Karpas-422 (cell line): ENCODE data around the gene SF3B5. TPM values are rescaled to one million over a fixed set of nuclear protein-coding genes. Genes with fewer than 3 reads are reported as not detected.
"Not testable (repeated sequence)": the region's sequence is repeated elsewhere in the genome, so short reads cannot be mapped to it uniquely, and the experiment has no call there.

Experiments used
- DNase-seq: peaks from one replicate; pipeline ENCODE4 v3.0.0-alpha.2; 2015
- H2AFZ ChIP-seq: fragments of 200-600 bp; sonication (generic); 2 replicates; pipeline ENCODE4 v1.6.1; 2014; ENCODE audit warnings: antibody characterized with exemption, low read length, mixed read lengths
- H3K27ac ChIP-seq: fragments of 200-600 bp; sonication (generic); 2 replicates; pipeline ENCODE4 v1.5.1; 2014; ENCODE audit warnings: mild to moderate bottlenecking, low read length, moderate library complexity
- H3K27me3 ChIP-seq: fragments of 200-600 bp; sonication (generic); 2 replicates; pipeline ENCODE4 v1.6.1; 2014; ENCODE audit warnings: low read length, mixed read lengths
- H3K36me3 ChIP-seq: fragments of 200-600 bp; sonication (generic); 2 replicates; pipeline ENCODE4 v1.6.1; 2014; ENCODE audit warnings: low read length, mixed read lengths; ENCODE audit not compliant: insufficient read depth
- H3K4me1 ChIP-seq: fragments of 200-600 bp; sonication (generic); 2 replicates; pipeline ENCODE4 v1.6.1; 2014; ENCODE audit warnings: mild to moderate bottlenecking, low read length, mixed read lengths
- H3K4me2 ChIP-seq: fragments of 200-600 bp; sonication (generic); 2 replicates; pipeline ENCODE4 v1.6.1; 2014; ENCODE audit warnings: low read length, low read depth, mild to moderate bottlenecking; ENCODE audit not compliant: poor library complexity, severe bottlenecking
- H3K4me3 ChIP-seq: fragments of 200-600 bp; sonication (generic); 2 replicates; pipeline ENCODE4 v1.5.1; 2014; ENCODE audit warnings: mild to moderate bottlenecking, antibody characterized with exemption, low read length, mixed read lengths
- H3K79me2 ChIP-seq: fragments of 200-600 bp; sonication (generic); 2 replicates; pipeline ENCODE4 v1.6.1; 2014; ENCODE audit warnings: mild to moderate bottlenecking, low read length, mixed read lengths
- H3K9ac ChIP-seq: fragments of 200-600 bp; sonication (generic); 2 replicates; pipeline ENCODE4 v1.6.0; 2014; ENCODE audit warnings: low read length
- H3K9me2 ChIP-seq: fragments of 200-600 bp; sonication (generic), shearing (Covaris generic); replicated peaks from 2 replicates; pipeline ENCODE4 v1.6.0; 2014; ENCODE audit warnings: mild to moderate bottlenecking, low read length, moderate library complexity; ENCODE audit not compliant: insufficient read depth
- H3K9me3 ChIP-seq: fragments of 300-700, 200-600 bp; sonication (generic); 2 replicates; pipeline ENCODE4 v1.6.1; 2014; ENCODE audit warnings: low read length, mixed read lengths
- H4K20me1 ChIP-seq: fragments of 200-600 bp; sonication (generic); 2 replicates; pipeline ENCODE4 v1.6.1; 2014; ENCODE audit warnings: mild to moderate bottlenecking, antibody characterized with exemption, low read length, low read depth; ENCODE audit not compliant: insufficient read depth
- total RNA-seq: library from RNA; depleted of rRNA; stranded (reverse); fragments of >200 nt; shearing (Covaris generic); gene quantifications from 2 replicates; pipeline ENCODE4 v1.2.3, GENCODE V29; 2014; ENCODE audit warnings: low replicate concordance

Gene SF3B5
- total RNA-seq, 1 experiment from 2014 or later = 149 TPM

- H3K4me1 ChIP-seq = peaks cover 34% of the 10 kb centered on the region
- no peaks in the 10 kb centered on the region for H4K20me1 ChIP-seq
- no peak for DNase-seq
- no peaks in the 10 kb centered on the region for H3K27me3 ChIP-seq
- H2AFZ ChIP-seq = no peak overlapping the region
- H3K4me2 ChIP-seq = no peak overlapping the region
- no peak overlapping the region for H3K4me3 ChIP-seq
- no peak overlapping the region for H3K27ac ChIP-seq
- no peaks in the 10 kb centered on the region for H3K9me2 ChIP-seq
- H3K9me3 ChIP-seq = no peaks in the 10 kb centered on the region
- H3K36me3 ChIP-seq = no peaks in the 10 kb centered on the region
- no peak overlapping the region for H3K9ac ChIP-seq
- H3K79me2 ChIP-seq = no peaks in the 10 kb centered on the region
These were observed 36.2 kb downstream of the SF3B5 start for GRCh38 chr6:144059139-144059538.

GRCh38 chr6:144055121-144055931 lies 40.0 kb downstream of the SF3B5 start:
- no peak overlapping the region for H3K27ac ChIP-seq
- H3K9ac ChIP-seq = no peak overlapping the region
- H3K27me3 ChIP-seq = peaks cover 3% of the 10 kb centered on the region; the same call in 1 of the 2 replicates
- H2AFZ ChIP-seq = no peak overlapping the region
- H3K4me1 ChIP-seq = peaks cover 7% of the 10 kb centered on the region
- H3K79me2 ChIP-seq = no peaks in the 10 kb centered on the region
- no peaks in the 10 kb centered on the region for H4K20me1 ChIP-seq
- H3K4me2 ChIP-seq = no peak overlapping the region
- no peaks in the 10 kb centered on the region for H3K36me3 ChIP-seq
- DNase-seq = no peak
- H3K4me3 ChIP-seq = no peak overlapping the region
- no peaks in the 10 kb centered on the region for H3K9me3 ChIP-seq
- H3K9me2 ChIP-seq = no peaks in the 10 kb centered on the region

GRCh38 chr6:144053601-144054000 lies 41.8 kb downstream of the SF3B5 start:
- Histone ChIP-seq H3K27me3 (peaks cover 3% of the 10 kb centered on the region; the same call in 1 of the 2 replicates), H4K20me1 (no peaks in the 10 kb centered on the region), H3K4me3 (no peak overlapping the region), H3K9me2 (no peaks in the 10 kb centered on the region), H3K4me1 (peaks cover 7% of the 10 kb centered on the region), H3K9me3 (no peaks in the 10 kb centered on the region), H3K27ac (no peak overlapping the region), H2AFZ (no peak overlapping the region), H3K9ac (no peak overlapping the region), H3K79me2 (no peaks in the 10 kb centered on the region), H3K4me2 (no peak overlapping the region), H3K36me3 (no peaks in the 10 kb centered on the region)
- no peak for DNase-seq

- Histone ChIP-seq H3K27me3 (peaks cover 3% of the 10 kb centered on the region; the same call in 1 of the 2 replicates), H4K20me1 (no peaks in the 10 kb centered on the region), H2AFZ (no peak overlapping the region), H3K9me3 (no peaks in the 10 kb centered on the region), H3K36me3 (no peaks in the 10 kb centered on the region), H3K4me2 (no peak overlapping the region), H3K27ac (no peak overlapping the region), H3K9me2 (no peaks in the 10 kb centered on the region), H3K79me2 (no peaks in the 10 kb centered on the region), H3K4me1 (peaks cover 2% of the 10 kb centered on the region), H3K9ac (no peak overlapping the region), H3K4me3 (no peak overlapping the region)
- no peak for DNase-seq
These were observed 42.9 kb downstream of the SF3B5 start for GRCh38 chr6:144052488-144052887.

- no peak overlapping the region for H3K4me3 ChIP-seq
- H3K79me2 ChIP-seq = no peaks in the 10 kb centered on the region
- no peak overlapping the region for H2AFZ ChIP-seq
- H3K27me3 ChIP-seq = peaks cover 3% of the 10 kb centered on the region; the same call in 1 of the 2 replicates
- no peak overlapping the region for H3K27ac ChIP-seq
- H3K4me2 ChIP-seq = no peak overlapping the region
- H3K4me1 ChIP-seq = no peaks in the 10 kb centered on the region
- H3K36me3 ChIP-seq = no peaks in the 10 kb centered on the region
- H3K9me3 ChIP-seq = no peaks in the 10 kb centered on the region
- no peaks in the 10 kb centered on the region for H3K9me2 ChIP-seq
- DNase-seq = no peak
- no peak overlapping the region for H3K9ac ChIP-seq
- no peaks in the 10 kb centered on the region for H4K20me1 ChIP-seq
These were observed 46.0 kb downstream of the SF3B5 start for GRCh38 chr6:144049386-144049785.

- Histone ChIP-seq H3K79me2 (no peaks in the 10 kb centered on the region), H3K4me1 (no peaks in the 10 kb centered on the region), H3K36me3 (no peaks in the 10 kb centered on the region), H3K4me3 (no peak overlapping the region), H3K27ac (no peak overlapping the region), H3K9me2 (no peaks in the 10 kb centered on the region), H3K4me2 (no peak overlapping the region), H3K27me3 (peaks cover 3% of the 10 kb centered on the region; the same call in 1 of the 2 replicates), H3K9ac (no peak overlapping the region), H4K20me1 (no peaks in the 10 kb centered on the region), H2AFZ (no peak overlapping the region), H3K9me3 (no peaks in the 10 kb centered on the region)
- DNase-seq = no peak
These were observed 47.7 kb downstream of the SF3B5 start for GRCh38 chr6:144047688-144048087.

GRCh38 chr6:144046672-144047071 lies 48.7 kb downstream of the SF3B5 start:
- H3K27ac ChIP-seq, H2AFZ ChIP-seq, H3K4me1 ChIP-seq, H3K36me3 ChIP-seq, H3K4me2 ChIP-seq, H3K4me3 ChIP-seq, H3K9me3 ChIP-seq, DNase-seq, H3K9me2 ChIP-seq, H3K9ac ChIP-seq, H4K20me1 ChIP-seq, H3K27me3 ChIP-seq, H3K79me2 ChIP-seq: not testable (repeated sequence)

GRCh38 chr6:144044989-144045388 lies 50.4 kb downstream of the SF3B5 start:
- not testable (repeated sequence) for H3K9me3 ChIP-seq, DNase-seq, H3K4me3 ChIP-seq, H3K36me3 ChIP-seq, H3K9ac ChIP-seq, H3K4me1 ChIP-seq, H2AFZ ChIP-seq, H3K9me2 ChIP-seq, H4K20me1 ChIP-seq, H3K79me2 ChIP-seq, H3K27ac ChIP-seq, H3K4me2 ChIP-seq, H3K27me3 ChIP-seq
